HEK293 (cell line): Measurements from ENCODE around the gene TTC33.

Source experiments
- CTCF ChIA-PET: fragments of 350-600 bp; formaldehyde crosslinking; extraction: SDS; loops from one replicate; lab custom pipeline; 2021; ENCODE audit warnings: antibody characterized with exemption; lab: Yijun Ruan, JAX
- POLR2A ChIA-PET: fragments of 300-600 bp; formaldehyde crosslinking; extraction: SDS; loops from one replicate; lab custom pipeline; 2020; ENCODE audit warnings: antibody characterized with exemption, inconsistent platforms; lab: Yijun Ruan, JAX
- H3K27ac ChIP-seq: fragments of 200-500 bp; sonication (Bioruptor generic); 2 replicates; pipeline ENCODE4 v1.5.1; 2014; ENCODE audit warnings: low read depth, low read length, control low read depth, inconsistent platforms; ENCODE audit errors: extremely low read depth
- H3K36me3 ChIP-seq, 2 experiments: fragments of 200-500 bp in 1 of 2; sonication (Bioruptor generic) in 1 of 2; 1 replicate in 1 of 2; 2 replicates in 1 of 2; pipeline ENCODE4 v1.5.1; 2014 to 2017; ENCODE audit warnings: inconsistent platforms in 2 of 2, low read length in 2 of 2; ENCODE audit not compliant: control insufficient read depth in 2 of 2, insufficient read depth in 1 of 2
- H3K4me1 ChIP-seq: fragments of 200-500 bp; sonication (Bioruptor generic); 2 replicates; pipeline ENCODE4 v1.5.1; 2014; ENCODE audit warnings: mild to moderate bottlenecking, low read length, inconsistent platforms; ENCODE audit not compliant: control insufficient read depth, insufficient read depth
- H3K4me3 ChIP-seq: 2 replicates; pipeline ENCODE4 v1.5.1; 2011; ENCODE audit warnings: low read depth, mild to moderate bottlenecking, control low read depth, low read length, moderate library complexity
- H3K9me3 ChIP-seq: fragments of 200-500 bp; sonication (Bioruptor generic); 2 replicates; pipeline ENCODE4 v1.5.1; 2014; ENCODE audit warnings: low read depth, low read length, inconsistent platforms; ENCODE audit not compliant: control insufficient read depth, insufficient read depth
- GLI2 ChIP-seq: fragments of 450-650 bp; formaldehyde crosslinking; IDR thresholded peaks from 2 replicates; pipeline ENCODE4; 2017; ENCODE audit warnings: missing biosample characterization, missing genetic modification characterization, low read depth, borderline replicate concordance
- MZF1 ChIP-seq: fragments of 450-650 bp; formaldehyde crosslinking; IDR thresholded peaks from 2 replicates; pipeline ENCODE4 v1.5.1; 2017; ENCODE audit warnings: missing biosample characterization, missing genetic modification characterization, borderline replicate concordance
- PRDM1 ChIP-seq: fragments of 450-650 bp; formaldehyde crosslinking; IDR thresholded peaks from 2 replicates; pipeline ENCODE4; 2016; ENCODE audit warnings: missing biosample characterization, missing genetic modification characterization
- TRIM28 ChIP-seq: IDR thresholded peaks from 2 replicates; pipeline ENCODE4 v1.6.1; 2011; ENCODE audit warnings: low read length, control low read depth, borderline replicate concordance
- YY2 ChIP-seq: fragments of 450-650 bp; formaldehyde crosslinking; IDR thresholded peaks from 2 replicates; pipeline ENCODE4 v1.5.1; 2016; ENCODE audit warnings: missing biosample characterization, missing genetic modification characterization
- ZFP69B ChIP-seq: fragments of 450-650 bp; formaldehyde crosslinking; IDR thresholded peaks from 2 replicates; pipeline ENCODE4 v1.5.1; 2016; ENCODE audit warnings: missing biosample characterization, missing genetic modification characterization
- ZNF239 ChIP-seq: fragments of 450-650 bp; formaldehyde crosslinking; IDR thresholded peaks from 2 replicates; pipeline ENCODE4 v1.5.1; 2016; ENCODE audit warnings: missing biosample characterization, missing genetic modification characterization
- ZNF292 ChIP-seq: fragments of 450-650 bp; formaldehyde crosslinking; IDR thresholded peaks from 2 replicates; pipeline ENCODE4 v1.5.1; 2016; ENCODE audit warnings: low read depth, missing biosample characterization, missing genetic modification characterization, borderline replicate concordance
- ZNF324 ChIP-seq: fragments of 450-650 bp; formaldehyde crosslinking; IDR thresholded peaks from 2 replicates; pipeline ENCODE4 v1.5.1; 2016; ENCODE audit warnings: missing biosample characterization, missing genetic modification characterization
- ZNF341 ChIP-seq: fragments of 450-650 bp; formaldehyde crosslinking; IDR thresholded peaks from 2 replicates; pipeline ENCODE4; 2016; ENCODE audit warnings: low read depth, missing biosample characterization, missing genetic modification characterization
- ZNF37A ChIP-seq: fragments of 450-650 bp; IDR thresholded peaks from 2 replicates; pipeline ENCODE4 v1.5.1; 2018; ENCODE audit warnings: missing biosample characterization, missing genetic modification characterization
- ZNF394 ChIP-seq: fragments of 450-650 bp; formaldehyde crosslinking; IDR thresholded peaks from 2 replicates; pipeline ENCODE4 v1.5.1; 2016; ENCODE audit warnings: missing biosample characterization, missing genetic modification characterization, mild to moderate bottlenecking, moderate library complexity, borderline replicate concordance
- ZNF48 ChIP-seq: fragments of 450-650 bp; formaldehyde crosslinking; IDR thresholded peaks from 2 replicates; pipeline ENCODE4 v1.5.1; 2016; ENCODE audit warnings: missing biosample characterization, missing genetic modification characterization
- ZNF747 ChIP-seq: fragments of 450-650 bp; formaldehyde crosslinking; IDR thresholded peaks from 2 replicates; pipeline ENCODE4 v1.5.1; 2016; ENCODE audit warnings: missing biosample characterization, missing genetic modification characterization
- TF ChIP-seq, protein P1 (sequence below): fragments of 450-650 bp; formaldehyde crosslinking; IDR thresholded peaks from 2 replicates; pipeline ENCODE4 v1.5.0; 2017; ENCODE audit warnings: missing biosample characterization, missing genetic modification characterization, borderline replicate concordance
- TF ChIP-seq, protein P2 (sequence below): fragments of 450-650 bp; formaldehyde crosslinking; IDR thresholded peaks from 2 replicates; pipeline ENCODE4 v1.5.1; 2016; ENCODE audit warnings: missing biosample characterization, missing genetic modification characterization
- TF ChIP-seq, protein P3 (sequence below): fragments of 450-650 bp; formaldehyde crosslinking; IDR thresholded peaks from 2 replicates; pipeline ENCODE4 v1.5.1; 2016; ENCODE audit warnings: missing biosample characterization, missing genetic modification characterization, low read depth
- TF ChIP-seq, protein P4 (sequence below): fragments of 450-650 bp; formaldehyde crosslinking; IDR thresholded peaks from 2 replicates; pipeline ENCODE4 v1.5.1; 2016; ENCODE audit warnings: missing biosample characterization, missing genetic modification characterization
- TF ChIP-seq, protein P5 (sequence below): fragments of 450-650 bp; formaldehyde crosslinking; IDR thresholded peaks from 2 replicates; pipeline ENCODE4 v1.5.1; 2016; ENCODE audit warnings: missing biosample characterization, missing genetic modification characterization
- TF ChIP-seq, protein P6 (sequence below): fragments of 450-650 bp; formaldehyde crosslinking; IDR thresholded peaks from 2 replicates; pipeline ENCODE4 v1.5.1; 2016; ENCODE audit warnings: missing biosample characterization, missing genetic modification characterization

The TTC33 gene

DNA sequence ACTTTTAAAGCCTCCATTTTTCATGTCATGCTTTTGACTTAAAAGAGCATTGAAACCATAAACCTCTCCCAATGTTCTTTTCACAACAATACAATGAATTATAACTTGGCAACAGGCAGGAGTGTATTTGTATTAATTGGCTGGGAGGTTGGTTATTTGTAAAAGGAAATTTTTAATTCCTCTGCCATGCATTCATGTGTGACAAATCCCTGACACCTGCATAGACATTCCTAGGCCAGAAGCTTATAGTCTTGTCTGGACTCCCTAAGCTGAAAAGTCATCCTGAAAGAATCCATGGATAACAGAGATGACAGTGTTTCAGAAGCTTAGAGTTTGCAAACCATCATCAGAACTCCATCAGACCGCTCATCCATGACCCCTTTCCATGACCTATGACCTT, 152.4 kb downstream of the TTC33 start (continued):
- TF ChIP-seq, protein P1, sequence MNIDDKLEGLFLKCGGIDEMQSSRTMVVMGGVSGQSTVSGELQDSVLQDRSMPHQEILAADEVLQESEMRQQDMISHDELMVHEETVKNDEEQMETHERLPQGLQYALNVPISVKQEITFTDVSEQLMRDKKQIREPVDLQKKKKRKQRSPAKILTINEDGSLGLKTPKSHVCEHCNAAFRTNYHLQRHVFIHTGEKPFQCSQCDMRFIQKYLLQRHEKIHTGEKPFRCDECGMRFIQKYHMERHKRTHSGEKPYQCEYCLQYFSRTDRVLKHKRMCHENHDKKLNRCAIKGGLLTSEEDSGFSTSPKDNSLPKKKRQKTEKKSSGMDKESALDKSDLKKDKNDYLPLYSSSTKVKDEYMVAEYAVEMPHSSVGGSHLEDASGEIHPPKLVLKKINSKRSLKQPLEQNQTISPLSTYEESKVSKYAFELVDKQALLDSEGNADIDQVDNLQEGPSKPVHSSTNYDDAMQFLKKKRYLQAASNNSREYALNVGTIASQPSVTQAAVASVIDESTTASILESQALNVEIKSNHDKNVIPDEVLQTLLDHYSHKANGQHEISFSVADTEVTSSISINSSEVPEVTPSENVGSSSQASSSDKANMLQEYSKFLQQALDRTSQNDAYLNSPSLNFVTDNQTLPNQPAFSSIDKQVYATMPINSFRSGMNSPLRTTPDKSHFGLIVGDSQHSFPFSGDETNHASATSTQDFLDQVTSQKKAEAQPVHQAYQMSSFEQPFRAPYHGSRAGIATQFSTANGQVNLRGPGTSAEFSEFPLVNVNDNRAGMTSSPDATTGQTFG (tag by site-specific recombination): no peak
- TF ChIP-seq, protein P2, sequence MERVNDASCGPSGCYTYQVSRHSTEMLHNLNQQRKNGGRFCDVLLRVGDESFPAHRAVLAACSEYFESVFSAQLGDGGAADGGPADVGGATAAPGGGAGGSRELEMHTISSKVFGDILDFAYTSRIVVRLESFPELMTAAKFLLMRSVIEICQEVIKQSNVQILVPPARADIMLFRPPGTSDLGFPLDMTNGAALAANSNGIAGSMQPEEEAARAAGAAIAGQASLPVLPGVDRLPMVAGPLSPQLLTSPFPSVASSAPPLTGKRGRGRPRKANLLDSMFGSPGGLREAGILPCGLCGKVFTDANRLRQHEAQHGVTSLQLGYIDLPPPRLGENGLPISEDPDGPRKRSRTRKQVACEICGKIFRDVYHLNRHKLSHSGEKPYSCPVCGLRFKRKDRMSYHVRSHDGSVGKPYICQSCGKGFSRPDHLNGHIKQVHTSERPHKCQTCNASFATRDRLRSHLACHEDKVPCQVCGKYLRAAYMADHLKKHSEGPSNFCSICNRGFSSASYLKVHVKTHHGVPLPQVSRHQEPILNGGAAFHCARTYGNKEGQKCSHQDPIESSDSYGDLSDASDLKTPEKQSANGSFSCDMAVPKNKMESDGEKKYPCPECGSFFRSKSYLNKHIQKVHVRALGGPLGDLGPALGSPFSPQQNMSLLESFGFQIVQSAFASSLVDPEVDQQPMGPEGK (tag by site-specific recombination): no peak
- no peak for TF ChIP-seq ZNF292 (tag by site-specific recombination)
- no peak for TF ChIP-seq TRIM28
- TF ChIP-seq ZNF341 (tag by site-specific recombination): no peak
- TF ChIP-seq ZFP69B (tag by site-specific recombination): no peak
- no peak for TF ChIP-seq ZNF747
- TF ChIP-seq MZF1 (tag by site-specific recombination): no peak
- no peak for TF ChIP-seq ZNF324 (tag by site-specific recombination)

DNA sequence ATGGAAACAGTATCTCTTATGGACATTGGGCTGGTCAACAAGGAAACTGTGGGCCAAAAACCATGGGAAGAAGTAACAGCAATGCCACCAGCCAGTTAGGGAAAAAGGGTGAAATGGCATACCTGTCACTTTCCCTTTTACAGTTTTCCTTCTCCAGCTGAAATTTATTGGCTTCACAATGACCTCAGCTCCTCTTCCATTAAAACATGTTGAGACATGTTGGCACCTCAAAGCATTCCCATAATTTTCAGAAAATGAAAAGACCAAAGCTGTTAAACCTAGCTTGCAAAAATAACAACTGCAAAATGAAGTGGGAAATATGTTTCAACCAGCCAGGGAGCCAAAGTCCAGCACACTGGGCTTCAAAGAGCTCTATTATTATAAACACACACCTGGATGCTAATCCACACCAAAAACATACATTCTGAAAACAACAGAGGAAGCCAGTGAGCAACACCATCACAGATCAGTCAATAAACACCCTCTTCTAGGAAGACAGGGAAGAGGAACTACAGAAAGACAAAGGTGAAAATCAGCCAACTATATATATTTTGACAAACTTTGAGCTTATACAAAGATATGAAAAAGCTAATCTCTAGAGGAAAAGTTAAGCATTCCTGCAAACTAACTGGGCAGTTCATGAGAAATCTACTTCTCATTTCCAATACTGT, 154.4 kb downstream of the TTC33 start:
- ChIA-PET POLR2A (no interaction called here), CTCF (interaction anchor here (0.6 kb wide), 1 partner anchor 1961 kb away, joined by 3 read pairs; no protein-coding TSS in a partner anchor)
- Histone ChIP-seq H3K9me3 (no peaks in the 10 kb centered on the region), H3K4me1 (0 out of 2 replicates have a peak, but pooled peaks cover 2% of the 10 kb centered on the region), H3K36me3 (no peaks in the 10 kb centered on the region), H3K4me3 (no peak overlapping the region), H3K27ac (no peak overlapping the region)
- TF ChIP-seq, protein P3, sequence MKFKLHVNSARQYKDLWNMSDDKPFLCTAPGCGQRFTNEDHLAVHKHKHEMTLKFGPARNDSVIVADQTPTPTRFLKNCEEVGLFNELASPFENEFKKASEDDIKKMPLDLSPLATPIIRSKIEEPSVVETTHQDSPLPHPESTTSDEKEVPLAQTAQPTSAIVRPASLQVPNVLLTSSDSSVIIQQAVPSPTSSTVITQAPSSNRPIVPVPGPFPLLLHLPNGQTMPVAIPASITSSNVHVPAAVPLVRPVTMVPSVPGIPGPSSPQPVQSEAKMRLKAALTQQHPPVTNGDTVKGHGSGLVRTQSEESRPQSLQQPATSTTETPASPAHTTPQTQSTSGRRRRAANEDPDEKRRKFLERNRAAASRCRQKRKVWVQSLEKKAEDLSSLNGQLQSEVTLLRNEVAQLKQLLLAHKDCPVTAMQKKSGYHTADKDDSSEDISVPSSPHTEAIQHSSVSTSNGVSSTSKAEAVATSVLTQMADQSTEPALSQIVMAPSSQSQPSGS (tag by site-specific recombination): no peak
- TF ChIP-seq, protein P4, sequence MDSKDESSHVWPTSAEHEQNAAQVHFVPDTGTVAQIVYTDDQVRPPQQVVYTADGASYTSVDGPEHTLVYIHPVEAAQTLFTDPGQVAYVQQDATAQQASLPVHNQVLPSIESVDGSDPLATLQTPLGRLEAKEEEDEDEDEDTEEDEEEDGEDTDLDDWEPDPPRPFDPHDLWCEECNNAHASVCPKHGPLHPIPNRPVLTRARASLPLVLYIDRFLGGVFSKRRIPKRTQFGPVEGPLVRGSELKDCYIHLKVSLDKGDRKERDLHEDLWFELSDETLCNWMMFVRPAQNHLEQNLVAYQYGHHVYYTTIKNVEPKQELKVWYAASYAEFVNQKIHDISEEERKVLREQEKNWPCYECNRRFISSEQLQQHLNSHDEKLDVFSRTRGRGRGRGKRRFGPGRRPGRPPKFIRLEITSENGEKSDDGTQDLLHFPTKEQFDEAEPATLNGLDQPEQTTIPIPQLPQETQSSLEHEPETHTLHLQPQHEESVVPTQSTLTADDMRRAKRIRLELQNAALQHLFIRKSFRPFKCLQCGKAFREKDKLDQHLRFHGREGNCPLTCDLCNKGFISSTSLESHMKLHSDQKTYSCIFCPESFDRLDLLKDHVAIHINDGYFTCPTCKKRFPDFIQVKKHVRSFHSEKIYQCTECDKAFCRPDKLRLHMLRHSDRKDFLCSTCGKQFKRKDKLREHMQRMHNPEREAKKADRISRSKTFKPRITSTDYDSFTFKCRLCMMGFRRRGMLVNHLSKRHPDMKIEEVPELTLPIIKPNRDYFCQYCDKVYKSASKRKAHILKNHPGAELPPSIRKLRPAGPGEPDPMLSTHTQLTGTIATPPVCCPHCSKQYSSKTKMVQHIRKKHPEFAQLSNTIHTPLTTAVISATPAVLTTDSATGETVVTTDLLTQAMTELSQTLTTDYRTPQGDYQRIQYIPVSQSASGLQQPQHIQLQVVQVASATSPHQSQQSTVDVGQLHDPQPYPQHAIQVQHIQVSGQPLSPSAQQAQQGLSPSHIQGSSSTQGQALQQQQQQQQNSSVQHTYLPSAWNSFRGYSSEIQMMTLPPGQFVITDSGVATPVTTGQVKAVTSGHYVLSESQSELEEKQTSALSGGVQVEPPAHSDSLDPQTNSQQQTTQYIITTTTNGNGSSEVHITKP: no peak
- TF ChIP-seq ZNF239 (tag by site-specific recombination): no peak
- no peak for TF ChIP-seq GLI2
- TF ChIP-seq, protein P5, sequence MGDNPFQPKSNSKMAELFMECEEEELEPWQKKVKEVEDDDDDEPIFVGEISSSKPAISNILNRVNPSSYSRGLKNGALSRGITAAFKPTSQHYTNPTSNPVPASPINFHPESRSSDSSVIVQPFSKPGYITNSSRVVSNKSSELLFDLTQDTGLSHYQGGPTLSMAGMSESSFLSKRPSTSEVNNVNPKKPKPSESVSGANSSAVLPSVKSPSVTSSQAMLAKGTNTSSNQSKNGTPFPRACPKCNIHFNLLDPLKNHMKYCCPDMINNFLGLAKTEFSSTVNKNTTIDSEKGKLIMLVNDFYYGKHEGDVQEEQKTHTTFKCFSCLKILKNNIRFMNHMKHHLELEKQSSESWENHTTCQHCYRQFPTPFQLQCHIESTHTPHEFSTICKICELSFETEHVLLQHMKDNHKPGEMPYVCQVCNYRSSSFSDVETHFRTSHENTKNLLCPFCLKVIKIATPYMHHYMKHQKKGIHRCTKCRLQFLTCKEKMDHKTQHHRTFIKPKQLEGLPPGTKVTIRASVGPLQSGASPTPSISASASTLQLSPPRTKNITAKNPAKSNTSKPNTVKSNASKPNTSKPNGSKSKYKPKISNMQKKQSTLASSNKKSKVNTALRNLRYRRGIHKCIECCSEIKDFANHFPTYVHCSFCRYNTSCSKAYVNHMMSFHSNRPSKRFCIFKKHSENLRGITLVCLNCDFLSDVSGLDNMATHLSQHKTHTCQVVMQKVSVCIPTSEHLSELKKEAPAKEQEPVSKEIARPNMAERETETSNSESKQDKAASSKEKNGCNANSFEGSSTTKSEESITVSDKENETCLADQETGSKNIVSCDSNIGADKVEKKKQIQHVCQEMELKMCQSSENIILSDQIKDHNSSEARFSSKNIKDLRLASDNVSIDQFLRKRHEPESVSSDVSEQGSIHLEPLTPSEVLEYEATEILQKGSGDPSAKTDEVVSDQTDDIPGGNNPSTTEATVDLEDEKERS: no peak
- TF ChIP-seq ZNF37A (tag by site-specific recombination): no peak
- TF ChIP-seq ZNF48 (tag by site-specific recombination): no peak
- TF ChIP-seq, protein P6, sequence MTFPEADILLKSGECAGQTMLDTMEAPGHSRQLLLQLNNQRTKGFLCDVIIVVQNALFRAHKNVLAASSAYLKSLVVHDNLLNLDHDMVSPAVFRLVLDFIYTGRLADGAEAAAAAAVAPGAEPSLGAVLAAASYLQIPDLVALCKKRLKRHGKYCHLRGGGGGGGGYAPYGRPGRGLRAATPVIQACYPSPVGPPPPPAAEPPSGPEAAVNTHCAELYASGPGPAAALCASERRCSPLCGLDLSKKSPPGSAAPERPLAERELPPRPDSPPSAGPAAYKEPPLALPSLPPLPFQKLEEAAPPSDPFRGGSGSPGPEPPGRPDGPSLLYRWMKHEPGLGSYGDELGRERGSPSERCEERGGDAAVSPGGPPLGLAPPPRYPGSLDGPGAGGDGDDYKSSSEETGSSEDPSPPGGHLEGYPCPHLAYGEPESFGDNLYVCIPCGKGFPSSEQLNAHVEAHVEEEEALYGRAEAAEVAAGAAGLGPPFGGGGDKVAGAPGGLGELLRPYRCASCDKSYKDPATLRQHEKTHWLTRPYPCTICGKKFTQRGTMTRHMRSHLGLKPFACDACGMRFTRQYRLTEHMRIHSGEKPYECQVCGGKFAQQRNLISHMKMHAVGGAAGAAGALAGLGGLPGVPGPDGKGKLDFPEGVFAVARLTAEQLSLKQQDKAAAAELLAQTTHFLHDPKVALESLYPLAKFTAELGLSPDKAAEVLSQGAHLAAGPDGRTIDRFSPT (tag by site-specific recombination): 0 out of 2 replicates have a peak, but pooled peaks have one; percentile 23
- no peak for TF ChIP-seq ZNF394 (tag by site-specific recombination)
- no peak for TF ChIP-seq YY2
- no peak for TF ChIP-seq PRDM1 (tag by site-specific recombination)
